Colonic mucosa (tissue), 4 donors: ENCODE results near the gene ATG4D. TPM values are rescaled to one million over a fixed set of nuclear protein-coding genes. Genes with fewer than 3 reads are reported as not detected.
"Not testable (repeated sequence)": the region's sequence is repeated elsewhere in the genome, so short reads cannot be mapped to it uniquely, and the experiment has no call there.

Experiments
- DNase-seq: peaks from one replicate; pipeline ENCODE4 v3.0.0-alpha.2; 2020
- H3K27ac ChIP-seq: fragments of 200-600 bp; one replicate; pipeline ENCODE4 v1.8.0; 2021
- H3K27me3 ChIP-seq: fragments of 200-600 bp; one replicate; pipeline ENCODE4 v1.8.0; 2021
- H3K36me3 ChIP-seq: fragments of 200-600 bp; one replicate; pipeline ENCODE4 v1.8.0; 2021
- H3K4me1 ChIP-seq: fragments of 200-600 bp; one replicate; pipeline ENCODE4 v1.8.0; 2021; ENCODE audit warnings: mild to moderate bottlenecking
- H3K4me3 ChIP-seq: fragments of 200-600 bp; one replicate; pipeline ENCODE4 v1.8.0; 2021
- H3K9ac ChIP-seq, 2 donors: one replicate each; pipeline ENCODE4 v1.7.0; 2013; ENCODE audit warnings: control low read depth in 2 of 2, low read depth in 2 of 2, low read length in 2 of 2
- H3K9me3 ChIP-seq: fragments of 200-600 bp; one replicate; pipeline ENCODE4 v1.8.0; 2021
- intact Hi-C: fragments of 100-400 bp; cut with DNase I; formaldehyde crosslinking; loops from one replicate; pipeline ENCODE4 v1.14.1; 2022
- total RNA-seq, 2 donors: library from RNA; stranded (reverse); fragmentation: NEBNext Ultra II Directional in 1 of 2; extraction: Animal tissue kit (Norgen Biotek cat#: 25700) in 1 of 2; gene quantifications; one replicate each; pipeline ENCODE4 v1.2.1, GENCODE V29; 2021
- TF ChIP-seq, protein P1 (sequence below): fragments of 200-600 bp; IDR thresholded peaks from one replicate; pipeline ENCODE4 v1.8.0; 2022; ENCODE audit warnings: antibody characterized with exemption, mild to moderate bottlenecking
- donor health status: healthy.
- donor health status: DM: no; HTN: no; CAD: no.
- donor health status: DM: no; HTN: no; CAD: no.

The ATG4D gene
- total RNA-seq, 2 donors from 2014 or later, result 69.0 to 89.9 TPM

- Histone ChIP-seq H3K4me3 (peak within 1 kb of the TSS; percentile 70), H3K36me3 (no peaks in the 10 kb centered on the region), H3K9ac (peak within 1 kb of the TSS; percentile 64 to 74), H3K9me3 (no peaks in the 10 kb centered on the region), H3K27me3 (no peaks in the 10 kb centered on the region), H3K27ac (peak within 1 kb of the TSS; percentile 84), H3K4me1 (peaks cover 14% of the 10 kb centered on the region)
- peak; percentile 100 for DNase-seq
- intact Hi-C loops, result no loop called here
- TF ChIP-seq, protein P1, sequence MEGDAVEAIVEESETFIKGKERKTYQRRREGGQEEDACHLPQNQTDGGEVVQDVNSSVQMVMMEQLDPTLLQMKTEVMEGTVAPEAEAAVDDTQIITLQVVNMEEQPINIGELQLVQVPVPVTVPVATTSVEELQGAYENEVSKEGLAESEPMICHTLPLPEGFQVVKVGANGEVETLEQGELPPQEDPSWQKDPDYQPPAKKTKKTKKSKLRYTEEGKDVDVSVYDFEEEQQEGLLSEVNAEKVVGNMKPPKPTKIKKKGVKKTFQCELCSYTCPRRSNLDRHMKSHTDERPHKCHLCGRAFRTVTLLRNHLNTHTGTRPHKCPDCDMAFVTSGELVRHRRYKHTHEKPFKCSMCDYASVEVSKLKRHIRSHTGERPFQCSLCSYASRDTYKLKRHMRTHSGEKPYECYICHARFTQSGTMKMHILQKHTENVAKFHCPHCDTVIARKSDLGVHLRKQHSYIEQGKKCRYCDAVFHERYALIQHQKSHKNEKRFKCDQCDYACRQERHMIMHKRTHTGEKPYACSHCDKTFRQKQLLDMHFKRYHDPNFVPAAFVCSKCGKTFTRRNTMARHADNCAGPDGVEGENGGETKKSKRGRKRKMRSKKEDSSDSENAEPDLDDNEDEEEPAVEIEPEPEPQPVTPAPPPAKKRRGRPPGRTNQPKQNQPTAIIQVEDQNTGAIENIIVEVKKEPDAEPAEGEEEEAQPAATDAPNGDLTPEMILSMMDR, result peak; percentile 31
Observed at GRCh38 chr19:10568826-10569651, 25.3 kb downstream of the ATG4D start, which contains the start of gene CDKN2D. TSS of gene CDKN2D (minus strand) at chr19:10568979. CDS start at chr19:10568653, 326 bp downstream.

GRCh38 chr19:10573793-10574192 lies 30.1 kb downstream of the ATG4D start:
- not testable (repeated sequence) for DNase-seq, H3K9me3 ChIP-seq, H3K4me3 ChIP-seq, H3K9ac ChIP-seq, H3K27ac ChIP-seq, H3K27me3 ChIP-seq, H3K4me1 ChIP-seq, H3K36me3 ChIP-seq
- intact Hi-C loops, result loop anchor here (2.0 to 10.0 kb wide), 2 partner anchors 33 to 89 kb away; no protein-coding TSS in a partner anchor

DNA sequence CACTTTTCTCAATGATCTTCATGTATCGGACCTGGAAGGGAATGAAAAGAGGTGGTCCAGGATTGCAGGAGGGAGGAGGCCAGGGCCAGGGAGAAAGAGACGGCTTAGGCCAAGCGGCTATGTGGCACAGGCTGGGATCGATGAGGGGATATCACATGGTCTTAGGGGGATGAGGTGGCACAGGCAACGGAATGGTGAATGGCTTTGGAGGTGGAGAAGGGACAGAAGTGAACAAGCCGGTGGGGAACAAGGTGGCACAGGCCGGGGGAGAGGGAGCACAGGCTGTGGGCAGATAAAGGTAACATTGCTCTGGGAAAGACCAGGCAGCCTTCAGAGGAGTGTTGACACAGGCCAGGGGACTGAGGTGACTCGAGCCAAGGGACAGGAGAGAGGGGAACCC lies 30.8 kb downstream of the ATG4D start:
- Histone ChIP-seq H3K27me3 (no peaks in the 10 kb centered on the region), H3K27ac (no peak overlapping the region), H3K4me3 (no peak overlapping the region), H3K36me3 (no peaks in the 10 kb centered on the region), H3K9me3 (no peaks in the 10 kb centered on the region), H3K9ac (no peak overlapping the region), H3K4me1 (peaks cover 4% of the 10 kb centered on the region)
- no peak for DNase-seq
- TF ChIP-seq, protein P1, result no peak
- intact Hi-C loops, result loop anchor here (10.0 kb wide), 1 partner anchor 90 kb away; no protein-coding TSS in a partner anchor

- no peak overlapping the region for H3K4me3 ChIP-seq
Observed at GRCh38 chr19:10575011-10575716, 31.5 kb downstream of the ATG4D start.

GRCh38 chr19:10577951-10578350 lies 34.2 kb downstream of the ATG4D start:
- no peak overlapping the region for H3K4me3 ChIP-seq
- H3K4me1 ChIP-seq, result no peaks in the 10 kb centered on the region
- DNase-seq, result no peak
- no peaks in the 10 kb centered on the region for H3K36me3 ChIP-seq
- TF ChIP-seq, protein P1, result no peak
- H3K27me3 ChIP-seq, result no peaks in the 10 kb centered on the region
- H3K27ac ChIP-seq, result no peak overlapping the region
- intact Hi-C loops, result loop anchor here (10.0 kb wide), 1 partner anchor 93 kb away; no protein-coding TSS in a partner anchor
- H3K9me3 ChIP-seq, result no peaks in the 10 kb centered on the region
- no peak overlapping the region for H3K9ac ChIP-seq

More at GRCh38 chr19:10575011-10575716, 31.5 kb downstream of the ATG4D start:
- TF ChIP-seq, protein P1, result no peak
- H3K9me3 ChIP-seq, result no peaks in the 10 kb centered on the region
- intact Hi-C loops, result loop anchor here (10.0 kb wide), 1 partner anchor 90 kb away; no protein-coding TSS in a partner anchor
- H3K4me1 ChIP-seq, result no peaks in the 10 kb centered on the region
- DNase-seq, result no peak
- no peak overlapping the region for H3K27ac ChIP-seq
- H3K27me3 ChIP-seq, result no peaks in the 10 kb centered on the region
- H3K9ac ChIP-seq, result no peak overlapping the region
- no peaks in the 10 kb centered on the region for H3K36me3 ChIP-seq
